ENCODE measurements around the gene PRKCQ.
"Not testable (repeated sequence)": the region's sequence is repeated elsewhere in the genome, so short reads cannot be mapped to it uniquely, and the experiment has no call there.

Gene PRKCQ

DNA sequence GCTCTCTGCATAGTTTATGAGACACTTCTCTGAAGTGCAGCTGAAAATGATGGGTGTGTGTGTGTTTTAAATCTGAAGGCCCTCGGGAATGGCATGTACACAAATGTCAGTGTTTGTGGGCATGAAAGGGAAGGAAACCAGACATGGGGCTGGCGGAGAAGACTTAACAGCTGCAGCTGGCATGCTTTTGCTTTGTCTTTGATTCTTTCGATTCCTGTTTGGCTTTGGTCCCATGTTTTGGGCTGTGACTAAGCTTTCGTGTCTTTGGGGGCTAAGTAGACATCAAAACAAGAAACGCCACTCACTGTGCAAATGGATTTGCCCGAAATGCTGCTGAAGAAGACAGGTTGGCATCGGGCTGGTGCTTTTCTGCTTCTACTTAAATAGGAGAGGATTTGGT lies 198.0 kb downstream of the PRKCQ start:
- TF ChIP-seq, protein P1, sequence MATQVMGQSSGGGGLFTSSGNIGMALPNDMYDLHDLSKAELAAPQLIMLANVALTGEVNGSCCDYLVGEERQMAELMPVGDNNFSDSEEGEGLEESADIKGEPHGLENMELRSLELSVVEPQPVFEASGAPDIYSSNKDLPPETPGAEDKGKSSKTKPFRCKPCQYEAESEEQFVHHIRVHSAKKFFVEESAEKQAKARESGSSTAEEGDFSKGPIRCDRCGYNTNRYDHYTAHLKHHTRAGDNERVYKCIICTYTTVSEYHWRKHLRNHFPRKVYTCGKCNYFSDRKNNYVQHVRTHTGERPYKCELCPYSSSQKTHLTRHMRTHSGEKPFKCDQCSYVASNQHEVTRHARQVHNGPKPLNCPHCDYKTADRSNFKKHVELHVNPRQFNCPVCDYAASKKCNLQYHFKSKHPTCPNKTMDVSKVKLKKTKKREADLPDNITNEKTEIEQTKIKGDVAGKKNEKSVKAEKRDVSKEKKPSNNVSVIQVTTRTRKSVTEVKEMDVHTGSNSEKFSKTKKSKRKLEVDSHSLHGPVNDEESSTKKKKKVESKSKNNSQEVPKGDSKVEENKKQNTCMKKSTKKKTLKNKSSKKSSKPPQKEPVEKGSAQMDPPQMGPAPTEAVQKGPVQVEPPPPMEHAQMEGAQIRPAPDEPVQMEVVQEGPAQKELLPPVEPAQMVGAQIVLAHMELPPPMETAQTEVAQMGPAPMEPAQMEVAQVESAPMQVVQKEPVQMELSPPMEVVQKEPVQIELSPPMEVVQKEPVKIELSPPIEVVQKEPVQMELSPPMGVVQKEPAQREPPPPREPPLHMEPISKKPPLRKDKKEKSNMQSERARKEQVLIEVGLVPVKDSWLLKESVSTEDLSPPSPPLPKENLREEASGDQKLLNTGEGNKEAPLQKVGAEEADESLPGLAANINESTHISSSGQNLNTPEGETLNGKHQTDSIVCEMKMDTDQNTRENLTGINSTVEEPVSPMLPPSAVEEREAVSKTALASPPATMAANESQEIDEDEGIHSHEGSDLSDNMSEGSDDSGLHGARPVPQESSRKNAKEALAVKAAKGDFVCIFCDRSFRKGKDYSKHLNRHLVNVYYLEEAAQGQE (IDR thresholded peaks at IDR 0.05; ENCODE audit: insufficient replicate concordance, low read depth) = no peak
- TF ChIP-seq GABPA (IDR thresholded peaks at IDR 0.05; ENCODE audit: low read depth) (no peak), POLR2AphosphoS5 (IDR thresholded peaks at IDR 0.05; ENCODE audit: low read depth) (no peak), SPI1 (IDR thresholded peaks at IDR 0.05; ENCODE audit: borderline replicate concordance, low read depth) (no peak)
- TF ChIP-seq, protein P2, sequence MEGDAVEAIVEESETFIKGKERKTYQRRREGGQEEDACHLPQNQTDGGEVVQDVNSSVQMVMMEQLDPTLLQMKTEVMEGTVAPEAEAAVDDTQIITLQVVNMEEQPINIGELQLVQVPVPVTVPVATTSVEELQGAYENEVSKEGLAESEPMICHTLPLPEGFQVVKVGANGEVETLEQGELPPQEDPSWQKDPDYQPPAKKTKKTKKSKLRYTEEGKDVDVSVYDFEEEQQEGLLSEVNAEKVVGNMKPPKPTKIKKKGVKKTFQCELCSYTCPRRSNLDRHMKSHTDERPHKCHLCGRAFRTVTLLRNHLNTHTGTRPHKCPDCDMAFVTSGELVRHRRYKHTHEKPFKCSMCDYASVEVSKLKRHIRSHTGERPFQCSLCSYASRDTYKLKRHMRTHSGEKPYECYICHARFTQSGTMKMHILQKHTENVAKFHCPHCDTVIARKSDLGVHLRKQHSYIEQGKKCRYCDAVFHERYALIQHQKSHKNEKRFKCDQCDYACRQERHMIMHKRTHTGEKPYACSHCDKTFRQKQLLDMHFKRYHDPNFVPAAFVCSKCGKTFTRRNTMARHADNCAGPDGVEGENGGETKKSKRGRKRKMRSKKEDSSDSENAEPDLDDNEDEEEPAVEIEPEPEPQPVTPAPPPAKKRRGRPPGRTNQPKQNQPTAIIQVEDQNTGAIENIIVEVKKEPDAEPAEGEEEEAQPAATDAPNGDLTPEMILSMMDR (IDR thresholded peaks at IDR 0.05; ENCODE audit: insufficient read depth, low read length) = no peak
- DNase-seq (ENCODE audit: low read depth in 1 of 2, low spot score in 1 of 2) = no peak
- no peaks in the 10 kb centered on the region for H3K27me3 ChIP-seq (ENCODE audit: insufficient read depth, poor library complexity, severe bottlenecking)
- no peak overlapping the region for H3K4me3 ChIP-seq (replicated peaks; ENCODE audit: insufficient read depth, low read length)
- H3K27ac ChIP-seq (replicated peaks) = no peak overlapping the region

DNA sequence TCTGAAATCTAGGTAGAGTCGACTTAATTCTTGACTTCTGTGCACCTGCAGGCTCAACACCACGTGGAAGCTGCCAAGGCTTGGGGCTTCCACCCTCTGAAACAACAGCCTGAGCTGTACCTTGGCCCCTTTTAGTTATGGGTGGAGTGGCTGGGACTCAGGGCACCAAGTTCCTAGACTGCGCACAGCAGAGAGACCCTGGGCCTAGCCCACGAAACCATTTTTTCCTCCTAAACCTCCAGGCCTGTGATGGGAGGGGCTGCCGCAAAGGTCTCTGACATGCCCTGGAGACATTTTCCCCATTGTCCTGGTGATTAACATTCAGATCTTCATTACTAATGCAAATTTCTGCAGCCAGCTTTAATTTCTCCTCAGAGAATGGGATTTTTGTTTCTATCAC lies 199.6 kb downstream of the PRKCQ start:
- H3K4me3 ChIP-seq (replicated peaks; ENCODE audit: insufficient read depth, low read length); H3K27me3 ChIP-seq (ENCODE audit: insufficient read depth, poor library complexity, severe bottlenecking); DNase-seq (ENCODE audit: low read depth in 1 of 2, low spot score in 1 of 2); H3K27ac ChIP-seq (replicated peaks): not testable (repeated sequence)

DNA sequence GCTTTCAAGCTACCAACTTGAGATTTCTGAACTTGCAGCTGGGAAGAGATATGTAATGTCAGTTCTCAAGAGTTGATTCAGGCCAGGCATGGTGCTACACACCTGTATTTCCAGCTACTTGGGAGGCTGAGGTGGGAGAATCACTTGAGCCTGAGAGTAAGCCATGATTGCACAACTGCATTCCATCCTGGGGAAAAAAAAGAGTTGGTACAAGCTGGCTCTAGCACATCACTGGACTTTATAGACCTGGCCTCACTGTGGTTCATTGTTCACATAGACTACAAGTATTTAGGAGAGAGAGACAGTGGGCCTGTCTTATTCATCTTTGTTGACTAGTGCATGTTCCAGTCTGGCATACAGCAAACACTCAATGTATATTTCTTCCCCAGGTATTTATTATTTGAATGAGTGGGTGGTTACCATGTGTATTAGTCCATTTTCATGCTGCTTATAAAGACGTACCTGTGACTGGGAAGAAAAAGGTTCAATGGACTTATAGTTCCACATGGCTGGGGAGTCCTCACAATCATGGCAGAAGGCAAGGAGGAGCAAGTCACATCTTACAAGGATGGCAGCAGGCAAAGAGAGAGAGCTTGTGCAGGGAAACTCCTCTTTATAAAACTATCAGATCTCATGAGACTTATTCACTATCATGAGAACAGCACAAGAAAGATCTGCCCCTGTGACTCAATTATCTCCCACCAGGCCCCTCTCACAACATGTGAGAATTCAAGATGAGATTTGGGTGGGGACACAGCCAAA lies 200.9 kb downstream of the PRKCQ start:
- no peak for TF ChIP-seq POLR2AphosphoS5 (IDR thresholded peaks at IDR 0.05; ENCODE audit: low read depth)
- TF ChIP-seq, protein P1 (IDR thresholded peaks at IDR 0.05; ENCODE audit: insufficient replicate concordance, low read depth) = no peak
- TF ChIP-seq, protein P2 (IDR thresholded peaks at IDR 0.05; ENCODE audit: insufficient read depth, low read length) = no peak
- no peak for TF ChIP-seq GABPA (IDR thresholded peaks at IDR 0.05; ENCODE audit: low read depth)
- no peak for TF ChIP-seq SPI1 (IDR thresholded peaks at IDR 0.05; ENCODE audit: borderline replicate concordance, low read depth)
- H3K27ac ChIP-seq (replicated peaks) = no peak overlapping the region

More for the DNA sequence above, 200.9 kb downstream of the PRKCQ start:
- no peak overlapping the region for H3K4me3 ChIP-seq (replicated peaks; ENCODE audit: insufficient read depth, low read length)
- no peaks in the 10 kb centered on the region for H3K27me3 ChIP-seq (ENCODE audit: insufficient read depth, poor library complexity, severe bottlenecking)
- DNase-seq (ENCODE audit: low read depth in 1 of 2, low spot score in 1 of 2) = no peak

Data from HL-60 (cell line).